Measurements from ENCODE around the gene AGBL4.

GRCh38 chr1:48882020-48882419 lies 1141.7 kb downstream of the AGBL4 start:
- TF ChIP-seq HINFP (tag; conservative IDR thresholded peaks at IDR 0.05; ENCODE audit: low read depth), result no peak
- no peak for TF ChIP-seq KLF10 (CRISPR knock-in tag; IDR thresholded peaks at IDR 0.05)
- no peak for TF ChIP-seq MAFG (tag; conservative IDR thresholded peaks at IDR 0.05)
- TF ChIP-seq JUNB (CRISPR knock-in tag; conservative IDR thresholded peaks at IDR 0.05), result no peak
- TF ChIP-seq ILF3 (IDR thresholded peaks at IDR 0.05; ENCODE audit: borderline replicate concordance), result no peak
- no peak for TF ChIP-seq ZNF133 (CRISPR knock-in tag; IDR thresholded peaks at IDR 0.05)
- TF ChIP-seq SRSF9 (IDR thresholded peaks at IDR 0.05; ENCODE audit: borderline replicate concordance, low read depth, low read length), result no peak
- no peak for TF ChIP-seq ATF6 (CRISPR knock-in tag; IDR thresholded peaks at IDR 0.05)
- TF ChIP-seq HDAC2 (IDR thresholded peaks at IDR 0.05), result no peak
- TF ChIP-seq TBP (optimal IDR thresholded peaks at IDR 0.05; ENCODE audit: low read depth, low read length), result no peak
- no peak for TF ChIP-seq TEAD4 (IDR thresholded peaks at IDR 0.05; ENCODE audit: low read length)
- TF ChIP-seq TEAD4 (CRISPR knock-in tag; IDR thresholded peaks at IDR 0.05; ENCODE audit: borderline replicate concordance), result no peak
- TF ChIP-seq TCF3 (CRISPR knock-in tag; IDR thresholded peaks at IDR 0.05), result no peak
